ENCODE measurements around the gene CARD9.

Gene CARD9

GRCh38 chr9:136379891-136380290, 6.4 kb upstream of the CARD9 start:
- DNase-seq: no peak

GRCh38 chr9:136379401-136379800, 5.9 kb upstream of the CARD9 start:
- DNase-seq: no peak

GRCh38 chr9:136379003-136379287, 5.5 kb upstream of the CARD9 start:
- DNase-seq: no peak

DNA sequence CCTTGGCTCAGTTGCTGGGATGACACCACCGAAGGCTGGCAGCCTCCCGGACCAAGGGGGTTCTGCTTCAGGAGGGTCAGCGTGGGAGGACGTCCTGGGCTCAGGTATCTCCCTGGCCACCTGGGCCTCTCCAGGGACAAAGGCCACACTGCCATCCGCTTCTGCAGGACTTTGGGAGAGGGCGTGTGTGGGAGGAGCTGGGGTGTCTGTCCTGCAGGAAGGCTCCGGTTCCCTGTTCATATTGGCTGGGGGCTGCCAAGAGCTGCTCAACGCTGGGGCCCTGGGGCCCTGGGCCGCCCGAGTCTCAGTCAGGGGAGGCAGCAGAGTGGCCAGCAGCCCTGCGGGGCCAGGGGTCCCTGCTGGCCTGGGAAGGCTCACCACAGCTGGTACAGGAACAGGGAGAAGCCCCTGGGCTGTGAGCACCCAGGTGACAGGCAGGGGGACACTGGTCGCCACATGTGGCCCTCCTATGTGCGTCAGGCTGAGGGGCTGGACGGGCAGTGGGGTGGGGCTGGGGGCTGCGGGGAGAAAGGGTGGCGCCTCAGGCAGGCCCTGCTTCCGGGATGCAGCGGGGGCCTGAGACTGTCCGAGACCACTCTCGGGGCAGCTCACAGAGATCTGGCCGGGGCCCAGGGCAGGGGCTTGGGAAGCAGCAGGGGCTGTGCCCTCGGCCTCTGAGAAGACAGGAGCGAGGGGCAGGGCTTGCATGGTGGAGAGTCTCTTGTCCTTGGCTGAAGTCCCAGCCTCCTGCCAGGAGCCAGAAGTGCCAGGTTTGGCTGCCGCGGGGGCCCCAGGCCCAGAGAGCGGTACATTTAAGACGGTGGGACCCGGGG, 4.9 kb upstream of the CARD9 start:
- DNase-seq: no peak

DNA sequence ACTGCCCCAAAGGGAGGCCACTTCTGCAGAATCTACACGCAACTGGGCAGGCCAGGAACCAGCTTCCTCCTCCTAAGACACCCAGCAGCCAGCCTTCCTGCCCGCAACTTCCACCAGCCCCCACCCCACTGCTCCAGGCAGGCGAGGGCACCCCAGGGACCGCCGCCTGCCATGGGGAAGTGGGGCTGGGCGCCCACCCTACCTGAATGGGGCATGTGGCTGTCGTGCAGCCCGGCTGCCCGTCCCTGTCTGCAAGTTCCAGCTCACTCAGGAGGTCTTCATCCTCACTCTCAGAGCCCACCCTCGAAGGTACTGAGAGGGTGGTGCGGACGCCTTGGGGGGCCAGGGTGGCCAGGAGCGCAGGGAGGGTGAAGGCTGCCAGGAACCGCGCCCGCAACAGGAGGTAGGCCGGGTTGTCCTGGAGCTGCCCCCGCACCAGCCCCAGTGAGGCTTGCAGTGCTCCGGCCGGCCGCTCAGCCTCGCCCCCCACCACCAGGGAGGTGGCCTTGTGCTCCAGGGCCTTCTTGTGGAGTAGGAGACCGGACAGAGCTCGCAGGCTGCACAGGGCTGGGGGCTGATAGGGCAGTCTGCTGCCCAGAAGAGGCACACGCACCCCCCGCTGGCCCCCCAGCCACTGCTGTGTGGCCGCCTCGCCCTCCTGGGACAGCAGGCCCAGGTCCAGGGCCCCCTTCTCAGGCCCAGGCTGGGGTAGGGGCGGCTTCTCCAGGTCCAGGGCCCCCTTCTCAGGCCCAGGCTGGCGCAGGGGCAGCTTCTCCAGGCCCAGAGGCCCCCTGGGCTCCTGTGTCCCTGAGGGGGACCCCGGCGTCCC, 4.1 kb upstream of the CARD9 start:
- no peak for DNase-seq

DNA sequence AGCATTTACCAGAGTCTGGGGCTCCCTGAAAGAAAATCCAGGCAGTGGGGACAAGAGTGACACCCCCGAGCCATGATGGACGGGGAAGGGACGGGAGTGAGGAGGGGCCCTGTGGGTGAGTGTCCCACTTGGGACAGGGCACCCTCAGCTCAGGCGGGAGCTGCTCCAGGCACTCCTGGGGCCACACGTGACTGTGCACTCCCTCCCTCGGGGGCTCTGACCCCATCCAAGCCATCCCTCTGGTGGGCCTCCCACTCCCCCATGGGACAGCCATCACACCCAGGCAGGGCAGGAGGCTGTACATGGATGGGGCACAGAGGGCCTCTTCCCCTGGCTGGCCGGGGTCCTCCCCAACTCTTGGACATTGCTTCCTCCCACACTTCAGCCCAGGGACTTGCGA, 3.0 kb upstream of the CARD9 start:
- DNase-seq: no peak

DNA sequence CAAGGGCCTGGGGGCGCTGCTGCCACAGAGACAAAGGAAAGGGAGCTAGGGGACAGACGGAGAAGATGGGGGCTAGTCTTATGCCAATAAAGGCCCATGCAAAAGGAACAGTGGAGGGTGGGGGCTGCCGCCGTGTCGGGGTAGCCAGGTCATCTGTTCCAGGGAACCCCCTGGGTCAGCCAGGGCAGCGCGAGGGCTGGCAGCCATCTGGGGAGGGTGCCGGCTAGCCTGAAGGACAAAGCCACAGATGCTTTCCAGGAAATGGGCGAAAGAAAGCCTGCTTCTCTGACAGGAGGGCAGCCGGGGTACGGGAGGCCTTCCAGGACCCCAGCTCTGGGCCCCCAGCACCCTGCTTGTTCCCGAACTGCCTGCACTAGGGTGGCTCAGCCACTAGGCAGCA, 1.6 kb upstream of the CARD9 start:
- no peak for DNase-seq

DNA sequence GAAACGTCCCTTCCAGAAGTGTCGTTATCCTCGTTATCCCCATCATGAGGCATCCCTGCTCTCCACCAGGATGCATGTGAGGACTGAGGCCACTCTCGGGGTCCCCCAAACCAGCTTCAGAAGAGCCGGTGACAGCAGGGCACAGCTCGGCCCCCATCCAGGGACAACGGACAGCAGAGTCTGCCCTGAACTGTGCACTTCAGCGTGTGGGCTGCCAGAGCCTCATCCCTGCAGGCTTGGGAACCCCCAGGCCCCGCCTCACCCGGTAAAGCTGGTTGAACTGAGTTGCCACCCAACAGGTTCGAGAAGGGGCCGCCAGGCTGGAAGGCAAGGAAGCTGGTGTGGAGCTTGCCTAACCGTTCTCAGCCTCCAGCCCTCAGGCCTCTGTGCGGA, 710 bp upstream of the CARD9 start:
- DNase-seq: no peak

- DNase-seq: no peak
Measured at GRCh38 chr9:136372561-136373299, 739 bp downstream of the CARD9 start.

DNA sequence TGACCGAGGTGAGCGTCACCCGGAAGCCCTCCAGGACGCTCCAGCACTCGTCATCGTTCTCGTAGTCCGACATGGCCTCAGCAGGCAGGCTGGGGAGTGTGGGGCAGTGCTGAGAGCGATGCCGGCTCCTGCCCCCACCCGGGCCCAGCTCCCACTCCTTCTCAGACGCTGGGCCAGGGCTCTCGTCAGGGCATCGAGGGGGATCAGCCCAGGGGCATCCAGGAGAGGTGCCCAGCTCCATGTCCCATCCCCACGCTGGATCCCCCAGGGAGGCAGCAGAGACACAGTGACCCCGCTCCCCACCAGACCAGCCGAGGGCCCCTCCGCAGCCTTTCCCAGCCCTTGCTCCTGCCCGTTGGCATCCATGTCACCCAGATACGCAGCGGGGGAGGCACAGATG, 1.5 kb downstream of the CARD9 start:
- no peak for DNase-seq

- DNase-seq: no peak
Measured at GRCh38 chr9:136371533-136371880, 2.0 kb downstream of the CARD9 start.

- no peak for DNase-seq
Measured at GRCh38 chr9:136370687-136371532, 2.6 kb downstream of the CARD9 start.

- DNase-seq: no peak
Measured at GRCh38 chr9:136370037-136370436, 3.4 kb downstream of the CARD9 start.

- DNase-seq: no peak
Measured at GRCh38 chr9:136368190-136368589, 5.3 kb downstream of the CARD9 start.

GRCh38 chr9:136367296-136368145, 5.9 kb downstream of the CARD9 start:
- DNase-seq: no peak

- DNase-seq: no peak
Measured at GRCh38 chr9:136366826-136367225, 6.6 kb downstream of the CARD9 start.

GRCh38 chr9:136365775-136366222, 7.7 kb downstream of the CARD9 start:
- no peak for DNase-seq

- DNase-seq: no peak
Measured at GRCh38 chr9:136364942-136365774, 8.3 kb downstream of the CARD9 start.

GRCh38 chr9:136363949-136364748, 9.3 kb downstream of the CARD9 start:
- no peak for DNase-seq
